Measurements from ENCODE around the gene SLC18B1.

SLC18B1 gene

DNA sequence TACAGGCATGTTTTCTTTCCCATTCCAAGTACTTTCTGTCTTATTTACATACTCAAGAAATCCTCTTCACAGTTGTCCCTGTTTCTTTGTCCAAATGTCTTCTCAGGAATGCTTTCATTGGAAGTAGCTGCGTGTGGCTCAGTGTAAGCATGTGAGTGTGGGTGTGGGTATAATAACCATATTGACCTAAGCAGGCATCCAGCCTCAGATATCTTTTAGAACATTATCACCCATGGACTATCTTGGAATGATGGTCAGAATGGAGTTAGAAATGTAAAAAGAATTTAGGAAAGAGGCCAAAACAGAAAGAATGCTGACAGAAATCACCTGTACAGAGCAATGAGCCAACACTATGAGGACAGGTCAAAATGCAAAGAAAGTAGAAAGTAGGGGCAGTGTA is 57.2 kb downstream of the SLC18B1 start:
- no peak for DNase-seq

DNA sequence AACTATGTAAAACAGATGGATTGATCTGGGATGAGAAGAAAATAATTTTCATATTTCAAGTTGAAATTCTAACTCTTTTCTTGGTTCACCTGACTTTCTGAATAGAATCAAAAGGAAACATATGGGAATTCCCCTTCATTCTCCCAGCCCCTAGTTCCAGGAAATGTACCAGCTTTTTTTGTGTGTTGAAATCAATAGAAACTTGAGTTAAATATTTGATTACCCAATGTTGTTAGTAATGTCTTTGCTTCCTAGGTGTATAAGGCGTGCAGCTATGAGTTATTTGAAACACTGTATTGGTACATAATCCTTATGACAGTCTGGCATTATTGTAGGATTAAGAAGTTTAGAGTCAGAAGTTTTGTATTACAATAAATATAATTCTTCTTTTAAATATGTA is 62.2 kb downstream of the SLC18B1 start:
- no peak for DNase-seq

DNA sequence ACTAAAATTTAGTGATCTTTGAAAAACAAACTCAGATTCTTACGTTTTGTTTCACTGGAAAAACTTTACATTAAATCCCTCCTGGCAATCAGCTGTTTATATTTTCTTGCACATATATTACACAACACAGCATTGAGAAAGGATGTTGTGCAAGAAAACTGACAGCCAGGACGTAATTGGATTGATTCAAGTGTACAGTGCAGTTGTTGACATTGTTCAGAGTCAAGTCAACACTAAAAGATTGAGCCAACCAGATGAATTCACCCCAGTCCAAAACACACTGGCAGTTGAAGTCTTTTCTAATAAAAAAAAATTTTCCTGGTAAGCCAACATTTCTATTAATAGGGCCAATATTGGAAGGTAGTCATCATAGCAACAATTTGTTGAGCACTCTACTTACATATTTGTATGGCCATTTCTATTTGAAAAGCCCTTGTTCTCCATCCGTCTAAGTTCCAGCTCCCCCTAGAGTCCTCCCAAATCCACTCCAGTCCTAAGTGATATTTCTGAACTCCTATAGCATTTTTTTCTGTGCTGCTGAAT is 63.7 kb downstream of the SLC18B1 start:
- DNase-seq, result no peak

GRCh38 chr6:132733814-132734213 is 64.6 kb downstream of the SLC18B1 start:
- DNase-seq, result no peak

DNA sequence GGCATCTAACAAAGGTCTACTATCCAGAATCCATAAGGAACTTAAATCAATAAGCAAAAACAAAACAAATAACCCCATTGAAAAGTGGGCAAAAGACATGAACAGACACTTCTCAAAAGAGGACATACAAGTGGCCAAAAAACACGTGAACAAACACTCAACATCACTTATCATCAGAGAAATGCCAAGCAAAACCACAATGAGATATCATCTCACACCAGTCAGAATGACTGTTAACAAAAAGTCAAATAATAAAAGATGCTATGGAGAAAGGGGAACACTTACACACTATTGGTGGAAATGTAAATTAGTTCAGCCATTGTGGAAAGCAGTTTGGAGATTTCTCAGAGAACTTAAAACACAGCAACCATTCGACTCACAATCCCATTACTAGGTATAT is 65.2 kb downstream of the SLC18B1 start:
- no peak for DNase-seq

DNA sequence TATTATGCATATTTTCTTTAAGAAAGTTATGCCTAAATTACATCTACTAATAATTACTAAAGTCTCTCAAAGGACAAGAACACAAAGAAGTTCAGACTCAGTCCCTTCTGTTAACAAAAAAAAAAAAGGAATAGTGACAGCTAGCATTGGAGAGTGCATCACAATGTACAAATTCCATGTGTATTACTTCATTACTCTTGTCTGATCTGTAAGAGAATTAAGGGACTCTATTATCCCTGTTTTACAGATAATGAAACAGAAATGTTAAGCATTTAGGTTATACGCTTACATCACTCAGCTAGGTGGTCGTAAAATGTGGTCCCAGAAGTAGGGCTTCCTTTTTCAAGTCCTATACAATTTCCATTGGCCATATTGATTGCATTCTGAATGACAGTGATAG is 67.4 kb downstream of the SLC18B1 start:
- no peak for DNase-seq

DNA sequence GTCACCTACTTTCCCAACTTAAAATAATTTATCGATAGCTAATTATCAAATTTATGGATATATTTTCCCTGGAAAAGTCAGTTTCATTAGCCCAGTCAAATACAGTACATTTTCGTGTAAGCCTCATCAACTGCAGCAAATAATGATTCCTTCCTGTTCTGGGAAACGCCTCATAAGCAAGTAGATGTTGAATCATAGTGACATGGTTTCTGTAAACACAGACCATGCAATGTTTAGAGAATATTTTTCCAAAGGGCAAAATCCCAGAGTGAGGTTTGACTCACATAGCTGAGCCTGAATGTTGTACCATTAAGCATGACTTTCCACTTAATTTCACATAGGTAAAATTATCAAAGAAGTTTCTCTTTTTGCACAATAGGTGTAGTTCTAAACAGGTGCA is 67.9 kb downstream of the SLC18B1 start:
- DNase-seq, result no peak

- no peak for DNase-seq
Observed at GRCh38 chr6:132728616-132729015, 69.8 kb downstream of the SLC18B1 start.

DNA sequence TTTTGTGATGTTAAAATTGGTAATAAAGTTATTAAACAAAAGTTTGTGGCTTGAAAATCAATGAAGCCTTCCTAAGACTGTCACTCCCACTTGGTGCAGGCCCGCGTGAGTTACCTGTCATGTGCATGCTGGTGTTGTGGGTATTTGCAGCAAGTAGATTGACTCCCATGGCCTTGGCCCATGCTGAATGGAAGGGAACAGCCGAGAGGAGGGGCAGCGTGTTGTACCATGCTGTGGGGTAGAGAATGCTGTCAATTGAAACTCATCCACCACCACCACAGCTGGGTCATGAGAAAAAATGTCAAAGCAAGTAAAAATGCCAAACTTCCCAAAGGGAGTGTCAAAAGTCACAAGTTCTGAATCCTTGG is 71.8 kb downstream of the SLC18B1 start:
- no peak for DNase-seq

DNA sequence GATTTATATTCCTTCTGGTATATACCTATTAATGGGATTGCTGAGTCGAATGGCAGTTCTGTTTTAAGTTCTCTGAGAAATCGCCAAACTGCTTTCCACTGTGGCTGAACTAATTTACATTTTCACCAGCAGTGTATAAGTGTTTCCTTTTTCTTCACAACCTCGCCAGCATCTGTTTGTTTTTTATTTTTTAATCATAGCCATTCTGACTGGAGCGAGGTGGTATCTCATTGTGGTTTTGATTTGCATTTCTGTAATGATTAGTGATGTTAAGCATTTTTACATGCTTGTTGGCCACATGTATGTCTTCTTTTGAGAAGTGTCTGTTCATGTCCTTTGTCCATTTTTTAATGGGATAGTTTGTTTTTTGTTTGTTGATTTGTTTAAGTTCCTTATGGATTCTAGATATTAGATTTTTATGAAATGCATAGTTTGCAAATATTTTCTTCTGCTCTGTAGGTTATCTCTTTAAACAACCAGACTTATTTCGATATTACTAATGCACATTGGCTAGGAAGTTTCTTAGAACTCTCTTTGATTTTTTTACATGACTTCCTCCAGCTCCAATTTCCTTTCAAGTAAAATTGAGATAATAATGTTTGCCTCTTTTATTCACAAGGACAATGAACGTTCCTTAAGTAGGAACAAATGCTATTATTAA is 72.4 kb downstream of the SLC18B1 start:
- DNase-seq, result no peak

DNA sequence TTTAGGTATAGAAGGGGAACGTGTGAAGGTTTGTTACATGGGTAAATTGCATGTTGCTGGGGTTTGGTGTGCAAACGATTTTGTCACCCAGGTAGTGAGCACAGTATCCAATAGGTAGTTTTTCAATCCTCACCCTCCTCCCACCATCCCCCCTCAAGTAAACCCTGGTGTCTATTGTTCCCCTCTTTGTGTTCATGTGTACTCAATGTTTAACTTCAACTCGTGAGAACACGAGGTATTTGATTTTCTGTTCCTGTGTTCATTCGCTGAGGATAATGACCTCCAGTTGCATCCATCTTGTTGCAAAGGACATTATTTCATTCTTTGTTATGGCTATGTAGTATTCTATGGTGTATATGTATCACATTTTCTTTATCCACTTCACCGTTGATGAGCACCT is 73.0 kb downstream of the SLC18B1 start:
- no peak for DNase-seq

DNA sequence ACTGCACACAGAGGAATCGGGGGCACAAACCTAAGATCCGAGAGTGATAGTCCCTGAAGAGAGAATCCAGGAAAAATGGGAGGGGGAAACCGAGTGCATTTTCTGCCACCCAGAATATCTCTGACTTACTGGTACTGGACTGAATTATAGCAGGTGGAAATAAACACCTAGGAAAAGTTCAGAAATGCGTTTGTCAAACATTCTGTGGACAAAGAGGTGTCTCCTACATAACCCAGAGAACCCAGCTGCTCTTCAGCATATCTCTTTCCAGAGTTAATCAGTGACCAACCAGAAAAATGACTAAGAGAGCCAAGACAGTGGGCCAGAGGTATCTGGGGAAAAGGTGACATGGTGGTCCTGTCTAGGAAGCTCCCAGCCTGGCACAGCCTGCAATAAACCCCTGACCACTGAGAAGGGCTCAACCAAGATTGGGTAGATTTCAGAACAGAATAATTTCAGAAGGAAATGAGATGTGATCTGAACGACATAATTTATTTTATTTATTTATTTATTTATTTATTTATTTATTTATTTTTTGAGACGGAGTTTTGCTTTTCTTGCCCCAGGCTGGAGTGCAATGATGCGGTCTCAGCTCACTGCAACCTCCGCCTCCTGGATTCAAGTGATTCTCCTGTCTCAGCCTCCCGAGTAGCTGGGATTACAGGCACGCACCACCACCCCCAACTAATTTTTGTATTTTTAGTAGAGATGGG is 78.5 kb downstream of the SLC18B1 start:
- no peak for DNase-seq
